GM12872 (cell line): ENCODE data around the gene SLC45A1.

Experiments
- TF ChIP-seq, protein P1 (sequence below): IDR thresholded peaks from 3 replicates; pipeline ENCODE4 v1.5.1; 2011; ENCODE audit warnings: low read depth, mild to moderate bottlenecking, low read length, moderate library complexity; ENCODE audit not compliant: insufficient read depth

Gene SLC45A1

DNA sequence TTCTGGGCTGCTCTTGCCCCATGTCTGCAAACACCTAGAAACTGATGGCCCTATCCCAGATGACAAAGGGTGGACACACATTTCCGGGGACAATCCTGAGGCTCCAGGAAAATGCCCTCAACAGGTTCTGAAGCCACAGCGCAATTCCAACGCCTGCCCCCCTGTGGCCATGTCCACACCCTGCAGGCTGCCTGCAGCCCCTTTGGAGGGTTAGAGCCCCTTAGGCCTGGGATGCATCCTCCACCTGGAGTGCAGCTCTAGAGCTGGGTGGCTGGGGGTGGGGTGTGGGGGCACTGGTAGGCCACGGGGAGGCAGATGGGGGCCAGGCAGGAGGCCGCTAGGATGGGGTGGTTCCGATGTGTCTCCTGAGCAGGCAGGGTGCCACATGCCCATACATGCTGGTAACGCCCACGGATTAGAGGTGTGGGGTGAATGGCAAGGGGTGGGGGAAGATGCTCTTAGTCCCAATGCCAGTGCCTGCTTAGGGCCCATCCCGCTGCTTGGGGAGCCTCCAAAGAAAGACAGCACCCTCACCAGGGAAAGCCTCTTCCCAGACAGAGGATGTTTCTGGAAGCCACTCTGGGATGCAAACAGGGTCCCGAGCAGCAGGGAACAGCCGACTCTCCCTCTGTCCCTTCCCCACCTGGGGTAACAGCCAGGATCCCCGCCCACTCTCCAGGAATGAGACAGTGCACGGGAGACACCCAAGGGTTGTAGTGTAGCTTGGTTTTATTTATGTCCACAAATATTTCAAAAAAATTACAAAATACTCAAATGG lies 34.0 kb downstream of the SLC45A1 start:
- TF ChIP-seq, protein P1, sequence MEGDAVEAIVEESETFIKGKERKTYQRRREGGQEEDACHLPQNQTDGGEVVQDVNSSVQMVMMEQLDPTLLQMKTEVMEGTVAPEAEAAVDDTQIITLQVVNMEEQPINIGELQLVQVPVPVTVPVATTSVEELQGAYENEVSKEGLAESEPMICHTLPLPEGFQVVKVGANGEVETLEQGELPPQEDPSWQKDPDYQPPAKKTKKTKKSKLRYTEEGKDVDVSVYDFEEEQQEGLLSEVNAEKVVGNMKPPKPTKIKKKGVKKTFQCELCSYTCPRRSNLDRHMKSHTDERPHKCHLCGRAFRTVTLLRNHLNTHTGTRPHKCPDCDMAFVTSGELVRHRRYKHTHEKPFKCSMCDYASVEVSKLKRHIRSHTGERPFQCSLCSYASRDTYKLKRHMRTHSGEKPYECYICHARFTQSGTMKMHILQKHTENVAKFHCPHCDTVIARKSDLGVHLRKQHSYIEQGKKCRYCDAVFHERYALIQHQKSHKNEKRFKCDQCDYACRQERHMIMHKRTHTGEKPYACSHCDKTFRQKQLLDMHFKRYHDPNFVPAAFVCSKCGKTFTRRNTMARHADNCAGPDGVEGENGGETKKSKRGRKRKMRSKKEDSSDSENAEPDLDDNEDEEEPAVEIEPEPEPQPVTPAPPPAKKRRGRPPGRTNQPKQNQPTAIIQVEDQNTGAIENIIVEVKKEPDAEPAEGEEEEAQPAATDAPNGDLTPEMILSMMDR = peak; percentile 75

DNA sequence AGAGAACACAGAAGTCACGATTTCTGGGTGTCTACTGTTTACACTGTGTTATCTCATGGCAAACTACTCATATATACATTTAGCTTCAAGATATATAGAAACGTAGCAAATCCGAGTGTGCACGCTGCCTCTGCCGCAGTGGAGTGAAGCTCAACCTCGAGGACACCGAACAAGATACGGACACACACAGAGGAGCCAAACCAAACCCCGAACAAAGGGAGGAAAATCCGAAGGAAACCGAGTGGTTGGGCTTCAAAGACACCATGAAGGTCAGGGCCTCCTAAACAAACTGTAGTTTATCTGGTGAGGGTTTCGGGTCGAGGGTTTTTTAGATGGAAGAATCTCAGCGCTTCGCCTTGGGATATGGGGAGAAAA lies 34.5 kb downstream of the SLC45A1 start:
- TF ChIP-seq, protein P1 = no peak

DNA sequence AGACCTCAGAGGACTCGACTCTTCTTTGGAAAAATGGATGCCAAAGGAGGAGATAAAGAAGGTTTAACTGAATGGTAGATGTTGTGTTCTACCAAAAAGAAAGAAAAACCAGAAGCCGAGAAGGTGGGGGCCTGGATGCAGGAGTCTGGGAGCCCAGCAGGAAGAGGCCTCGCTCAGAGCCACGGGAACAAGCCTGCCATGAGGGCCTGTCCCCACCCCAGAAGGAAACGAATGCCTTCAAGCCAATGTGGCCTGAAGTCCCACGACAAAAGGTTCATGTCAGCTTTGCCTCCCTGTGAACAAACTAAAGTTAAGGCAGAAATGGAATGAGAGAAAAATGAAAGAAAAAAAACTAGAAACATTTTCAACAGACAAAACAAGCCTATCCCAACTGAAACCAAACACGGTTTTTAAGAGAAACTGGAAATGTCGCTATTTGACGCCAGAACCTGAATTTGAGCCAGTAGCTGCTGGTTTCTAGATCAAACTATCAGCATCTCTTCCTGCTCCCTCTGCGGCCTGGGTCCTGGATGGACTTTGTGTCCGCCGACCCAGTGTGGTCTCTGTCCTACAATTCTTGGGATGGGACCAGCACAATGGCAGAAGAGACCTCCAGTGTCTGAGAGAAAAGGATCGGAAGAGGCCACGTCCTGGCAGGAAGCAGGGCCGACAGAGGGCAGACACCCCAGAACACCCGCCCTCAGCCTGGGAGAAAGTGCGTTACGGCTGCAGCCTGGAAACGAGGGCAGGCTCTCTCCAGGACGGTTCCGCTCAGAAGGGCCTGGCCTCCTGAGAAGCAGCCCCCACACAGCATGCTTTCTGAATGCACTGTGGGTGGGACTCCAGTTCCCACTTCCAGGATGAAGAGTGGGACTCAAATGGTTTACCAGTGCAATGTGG lies 35.2 kb downstream of the SLC45A1 start:
- TF ChIP-seq, protein P1 = no peak

DNA sequence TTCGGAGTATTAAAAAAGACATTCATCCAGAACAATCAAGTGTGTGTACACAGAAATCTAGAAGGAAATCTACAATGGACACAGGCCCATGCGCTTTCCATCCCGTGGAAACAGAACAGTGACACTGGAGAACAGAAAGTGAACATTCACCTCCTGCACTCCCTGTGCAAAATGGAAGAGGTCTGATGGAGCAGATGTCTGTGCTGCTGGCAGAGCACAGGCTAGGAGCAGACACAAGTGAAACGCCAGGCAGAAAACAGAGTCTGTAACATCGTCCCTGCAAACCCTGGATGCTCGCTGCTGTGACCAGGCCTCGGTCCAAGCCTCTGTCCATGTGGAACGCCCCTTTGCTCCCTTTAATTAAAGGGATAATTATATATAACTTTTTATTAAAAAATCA lies 36.1 kb downstream of the SLC45A1 start:
- TF ChIP-seq, protein P1 = no peak

DNA sequence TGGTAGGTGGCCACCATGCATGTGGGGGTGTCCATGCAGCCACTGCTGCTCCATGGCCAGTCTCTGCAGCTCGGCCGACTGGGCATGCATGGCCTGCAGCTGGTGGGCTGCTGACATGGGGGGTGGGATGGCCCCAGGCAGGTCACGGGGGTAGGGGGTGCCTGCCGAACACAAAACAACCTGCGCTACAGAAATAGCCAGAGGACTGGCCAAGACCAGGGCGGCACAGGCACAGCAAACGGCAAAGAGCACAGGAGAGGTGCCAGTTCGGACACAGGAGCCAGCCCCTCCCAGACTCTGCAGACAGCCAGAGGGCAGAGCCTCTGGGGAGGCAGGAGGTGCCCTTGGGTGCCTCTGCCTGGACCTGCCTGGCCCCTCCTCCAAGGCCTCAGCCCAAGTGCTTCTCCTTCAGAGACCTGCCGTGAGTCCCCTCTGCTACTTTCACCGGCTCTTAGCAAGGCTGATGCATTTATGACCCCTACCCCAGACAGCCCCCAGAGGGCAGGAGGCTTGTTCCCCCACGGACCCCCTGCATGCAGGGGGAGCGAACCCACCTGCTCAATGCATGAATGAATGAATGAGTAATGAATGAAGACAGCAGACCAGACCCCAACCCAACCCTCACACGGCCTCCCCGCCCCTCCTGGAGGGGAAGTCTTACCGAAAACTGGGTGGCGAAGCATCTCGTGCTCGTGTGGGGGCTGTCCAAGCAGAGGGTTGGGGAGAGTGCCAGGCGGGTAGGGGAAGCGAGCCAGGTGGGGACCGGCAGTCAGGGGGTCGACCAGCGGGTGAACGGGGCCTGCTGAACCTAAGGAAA lies 37.7 kb downstream of the SLC45A1 start:
- TF ChIP-seq, protein P1 = no peak

DNA sequence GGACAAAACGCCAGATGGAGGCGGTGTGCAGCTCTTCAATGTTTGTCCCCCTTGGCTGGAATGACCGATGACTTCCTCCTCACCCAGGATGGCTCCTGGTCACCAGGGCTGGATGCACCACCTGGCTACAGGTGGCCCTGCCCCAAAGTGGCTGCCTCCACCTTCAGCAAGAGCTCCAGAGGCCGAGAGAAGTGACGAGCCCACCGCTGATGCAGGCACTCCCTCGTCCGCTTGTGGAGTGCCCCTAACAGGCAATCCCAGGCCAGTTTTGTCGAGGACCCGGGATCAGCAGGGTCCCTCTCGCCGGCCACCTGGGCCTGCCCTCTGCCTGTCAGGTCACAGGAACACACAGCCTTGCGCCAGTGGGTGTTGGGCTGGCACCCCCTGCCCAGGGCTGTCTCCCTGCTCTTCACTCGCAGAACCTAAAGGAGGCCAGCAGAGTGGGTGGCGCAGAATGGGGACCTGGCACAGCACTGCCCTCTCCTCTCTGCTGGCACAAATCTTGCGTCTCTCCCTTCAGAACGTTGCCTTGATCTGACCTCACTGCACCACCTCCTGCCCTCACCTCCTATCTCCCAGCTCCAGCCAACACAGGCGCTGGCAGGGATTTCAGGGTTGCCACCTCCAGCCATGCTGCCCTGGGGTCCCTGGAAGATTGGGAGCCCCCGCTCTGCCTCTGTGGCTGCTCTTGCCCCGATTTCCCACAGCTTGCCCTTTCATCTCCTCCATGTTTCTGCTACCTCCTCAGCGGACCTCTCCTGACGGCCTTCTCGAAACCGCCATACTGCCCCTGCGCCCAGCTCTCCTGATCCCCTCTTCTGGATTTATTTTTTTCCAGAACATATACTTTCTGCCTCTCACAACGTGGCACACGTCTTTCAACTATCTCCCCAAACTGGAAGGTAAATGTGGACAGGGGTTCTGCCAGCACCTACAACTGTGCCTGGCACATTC lies 38.6 kb downstream of the SLC45A1 start:
- TF ChIP-seq, protein P1 = no peak
